ENCODE data around the gene SLC25A42.
"Not testable (repeated sequence)": the region's sequence is repeated elsewhere in the genome, so short reads cannot be mapped to it uniquely, and the experiment has no call there.

The SLC25A42 gene

GRCh38 chr19:19071897-19072296 lies 8.1 kb downstream of the SLC25A42 start:
- FAIRE-seq = no peak

- FAIRE-seq = no peak
Observed at GRCh38 chr19:19074196-19074882, 10.5 kb downstream of the SLC25A42 start.

GRCh38 chr19:19075126-19075525 lies 11.3 kb downstream of the SLC25A42 start:
- no peak for FAIRE-seq

- no peak for FAIRE-seq
Observed at GRCh38 chr19:19076476-19076875, 12.7 kb downstream of the SLC25A42 start.

GRCh38 chr19:19077103-19077502 lies 13.3 kb downstream of the SLC25A42 start:
- no peak for FAIRE-seq

GRCh38 chr19:19078801-19079200 lies 15.0 kb downstream of the SLC25A42 start:
- no peak for FAIRE-seq

- no peak for FAIRE-seq
Observed at GRCh38 chr19:19079571-19079970, 15.8 kb downstream of the SLC25A42 start.

- no peak for FAIRE-seq
Observed at GRCh38 chr19:19081642-19082151, 17.9 kb downstream of the SLC25A42 start.

GRCh38 chr19:19083413-19084178 lies 19.8 kb downstream of the SLC25A42 start:
- no peak for FAIRE-seq

- no peak for FAIRE-seq
Observed at GRCh38 chr19:19087676-19088075, 23.9 kb downstream of the SLC25A42 start.

GRCh38 chr19:19094513-19094912 lies 30.7 kb downstream of the SLC25A42 start:
- FAIRE-seq = no peak

GRCh38 chr19:19095691-19096090 lies 31.9 kb downstream of the SLC25A42 start:
- no peak for FAIRE-seq

- no peak for FAIRE-seq
Observed at GRCh38 chr19:19096641-19097627, 33.1 kb downstream of the SLC25A42 start.

- FAIRE-seq = no peak
Observed at GRCh38 chr19:19098084-19098702, 34.4 kb downstream of the SLC25A42 start.

- no peak for FAIRE-seq
Observed at GRCh38 chr19:19098703-19099632, 35.2 kb downstream of the SLC25A42 start.

GRCh38 chr19:19101540-19101939 lies 37.7 kb downstream of the SLC25A42 start:
- no peak for FAIRE-seq

- FAIRE-seq = not testable (repeated sequence)
Observed at GRCh38 chr19:19102566-19102965, 38.8 kb downstream of the SLC25A42 start.

- no peak for FAIRE-seq
Observed at GRCh38 chr19:19103167-19103566, 39.4 kb downstream of the SLC25A42 start.

- FAIRE-seq = no peak
Observed at GRCh38 chr19:19105365-19106055, 41.7 kb downstream of the SLC25A42 start.

GRCh38 chr19:19106056-19106551 lies 42.3 kb downstream of the SLC25A42 start:
- no peak for FAIRE-seq

Measured in A204.1 (cell line).